Myocyte (in vitro differentiated cells): Measurements from ENCODE around the gene FAM229B. TPM values are rescaled to one million over a fixed set of nuclear protein-coding genes. Genes with fewer than 3 reads are reported as not detected.
A peak's percentile ranks its signal among the peaks of the same experiment; 100 is the strongest.

ENCODE experiments used
- DNase-seq: peaks from one replicate; pipeline ENCODE4 v3.0.0-alpha.2; 2012; ENCODE audit warnings: low read depth
- total RNA-seq: library from RNA; depleted of rRNA; stranded (reverse); fragments of >200 nt; gene quantifications from 2 replicates; pipeline ENCODE4 v1.2.3, GENCODE V29; 2014

Gene FAM229B
- total RNA-seq, 1 donor from 2014 or later: 13.1 TPM

GRCh38 chr6:112139052-112139451 lies 51.7 kb downstream of the FAM229B start:
- DNase-seq: no peak

DNA sequence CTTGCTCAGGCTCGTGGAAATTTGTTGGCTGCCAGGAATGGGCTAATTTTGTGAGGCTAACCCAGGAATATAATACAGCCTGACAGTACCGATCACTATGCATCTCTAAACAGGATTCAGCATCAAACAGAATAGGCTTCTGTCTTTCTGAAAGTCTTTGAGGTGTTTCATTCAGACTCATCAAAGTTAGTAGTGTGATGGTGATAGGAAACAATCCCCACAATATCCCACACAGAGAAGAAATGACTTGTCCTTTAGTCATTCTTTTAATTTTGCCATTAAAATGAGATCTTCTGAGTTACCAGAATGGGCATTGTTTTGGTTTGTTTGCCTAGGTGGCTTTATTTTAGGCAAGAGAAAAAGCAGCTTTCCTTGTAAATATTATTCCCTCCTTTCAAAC lies 54.3 kb downstream of the FAM229B start:
- DNase-seq: no peak

DNA sequence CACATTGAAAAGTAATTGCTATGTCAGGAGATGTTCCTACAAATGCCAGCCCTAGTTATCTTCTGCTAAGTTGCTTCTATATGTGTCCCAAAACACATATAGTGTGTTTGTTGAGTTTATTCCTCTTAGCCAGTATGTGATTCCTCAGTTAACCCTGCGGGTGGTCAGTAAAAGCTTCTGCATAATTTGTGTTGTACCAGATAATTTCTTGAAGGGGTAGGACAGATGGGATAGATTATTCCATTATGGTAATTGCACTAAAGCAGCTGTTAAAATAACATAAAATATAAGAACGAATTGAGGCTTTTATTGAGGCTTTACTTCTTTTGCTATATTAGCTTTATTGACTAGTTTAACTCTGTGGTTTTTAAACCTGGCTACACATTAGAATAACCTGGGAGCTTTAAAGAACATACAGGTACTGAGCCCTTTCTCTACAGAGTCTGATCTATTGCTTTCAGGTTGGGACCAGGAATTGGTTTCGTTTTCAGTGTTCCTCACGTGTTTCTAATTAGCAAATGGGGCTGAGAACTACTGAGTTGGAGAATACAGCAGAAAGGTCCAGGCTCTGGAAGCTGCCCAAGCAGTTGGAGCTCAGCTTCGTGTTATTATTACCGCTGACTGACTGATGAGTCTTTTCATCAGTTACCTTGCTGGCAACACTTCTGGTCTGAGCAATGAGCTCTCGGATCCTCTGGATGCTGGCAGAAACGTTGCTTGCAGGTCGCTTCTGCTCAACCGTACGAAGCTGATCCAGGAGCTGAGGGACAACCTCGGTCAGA lies 56.9 kb downstream of the FAM229B start:
- no peak for DNase-seq

DNA sequence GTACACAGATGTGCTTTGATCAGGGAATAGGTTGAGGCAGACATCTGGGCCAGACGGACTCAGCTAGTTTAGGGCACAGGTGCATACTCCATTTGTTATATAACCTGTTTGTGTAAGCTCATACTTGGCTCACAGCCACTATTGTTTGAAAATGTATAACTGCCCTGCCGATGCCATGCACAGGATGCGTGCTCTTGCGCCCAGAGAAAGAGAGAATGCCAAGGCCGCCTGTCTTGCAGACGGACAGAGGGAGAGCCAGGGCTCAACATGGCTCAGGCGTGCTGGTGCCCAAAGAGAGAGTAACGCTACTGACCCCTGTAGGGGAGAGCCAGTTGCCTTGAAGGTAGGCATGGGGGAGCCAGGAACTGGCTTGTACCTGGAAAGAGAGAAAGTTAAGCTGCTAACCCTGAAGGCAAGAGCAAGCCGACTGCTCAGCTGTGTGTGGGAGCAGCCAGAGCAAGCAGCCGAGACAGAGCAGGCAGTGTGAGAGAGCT lies 57.7 kb downstream of the FAM229B start:
- no peak for DNase-seq

DNA sequence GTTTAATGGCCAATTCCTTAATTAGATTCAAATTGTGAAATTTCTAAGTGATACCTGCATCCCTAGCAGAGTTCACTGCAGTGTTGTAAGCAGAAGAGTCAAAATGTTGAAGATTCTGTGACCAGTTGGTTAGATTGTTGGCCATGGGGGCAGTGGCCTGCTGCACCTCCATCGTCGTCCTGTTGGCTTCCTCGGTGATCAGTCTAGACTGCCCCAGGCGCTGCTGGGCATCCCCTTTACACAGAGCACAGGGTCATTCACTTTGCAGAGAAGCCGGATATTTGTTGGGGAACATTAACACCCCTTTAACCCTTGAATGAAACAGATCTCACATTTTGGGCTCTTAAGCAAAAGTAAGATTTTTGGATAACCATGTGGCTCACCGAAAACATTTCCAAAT lies 60.7 kb downstream of the FAM229B start:
- DNase-seq: no peak

DNA sequence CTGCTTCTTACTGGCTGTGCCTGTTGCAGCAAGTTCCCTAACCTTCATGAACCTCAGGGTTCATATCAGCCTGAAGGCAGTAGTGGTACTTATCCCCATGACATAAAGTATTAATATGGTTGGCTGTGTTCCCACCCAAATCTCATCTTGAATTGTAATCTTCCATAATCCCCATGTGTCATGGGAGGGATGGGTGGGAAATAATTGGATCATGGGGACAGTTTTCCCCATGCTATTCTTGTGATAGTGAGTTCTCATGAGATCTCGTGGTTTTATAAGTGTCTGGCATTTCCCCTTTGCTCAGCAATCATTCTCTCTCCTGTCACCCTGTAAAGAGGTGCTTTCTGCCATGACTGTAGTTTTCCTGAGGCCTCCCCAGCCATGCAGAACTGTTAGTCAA lies 61.8 kb downstream of the FAM229B start:
- peak; percentile 31 for DNase-seq

- DNase-seq: peak; percentile 9
Measured at GRCh38 chr6:112149719-112150263, 62.4 kb downstream of the FAM229B start.

- no peak for DNase-seq
Measured at GRCh38 chr6:112150363-112150762, 63.0 kb downstream of the FAM229B start.

Other genes with a start within 250 kb of the FAM229B start
- 165 and 196 TPM in 2 replicates for gene FYN, start 214.1 kb upstream of the FAM229B start, total RNA-seq
- not detected in 2 replicates for gene CCN6, start 33.5 kb upstream of the FAM229B start, total RNA-seq
- gene TUBE1, start 109 bp upstream of the FAM229B start, total RNA-seq: 15.5 and 16.4 TPM in 2 replicates
- gene LAMA4, start 167.0 kb downstream of the FAM229B start, total RNA-seq: 65.7 and 66.2 TPM in 2 replicates